Esophagus squamous epithelium (tissue), 5 donors: ENCODE measurements around the gene NXN. TPM values are rescaled to one million over a fixed set of nuclear protein-coding genes. Genes with fewer than 3 reads are reported as not detected.

Experiments
- DNase-seq: peaks from one replicate; lab custom pipeline; 2025; lab: John Stamatoyannopoulos, UW
- H3K27ac ChIP-seq, 4 donors: fragments of 200-600 bp; sonication (generic); one replicate each; pipeline ENCODE4 v1.5.1; 2016 to 2019; ENCODE audit warnings: mild to moderate bottlenecking in 1 of 4
- H3K27me3 ChIP-seq, 4 donors: fragments of 200-600 bp; sonication (generic); 1 replicate in 3 of 4; 2 replicates in 1 of 4; pipeline versions ENCODE4 v1.5.1 to v1.6.0; 2017 to 2021; ENCODE audit warnings: antibody characterized with exemption in 1 of 4
- H3K36me3 ChIP-seq, 3 donors: fragments of 200-600 bp; sonication (generic); one replicate each; pipeline ENCODE4 v1.5.1; 2016 to 2019
- H3K4me1 ChIP-seq, 3 donors: fragments of 200-600 bp; sonication (generic); one replicate each; pipeline ENCODE4 v1.5.1; 2017 to 2019
- H3K4me3 ChIP-seq, 4 donors: fragments of 200-600 bp; sonication (generic); 1 replicate in 3 of 4; 2 replicates in 1 of 4; pipeline ENCODE4 v1.5.1; 2016 to 2019; ENCODE audit warnings: mild to moderate bottlenecking in 2 of 4, moderate library complexity in 1 of 4
- H3K9me3 ChIP-seq, 3 donors: fragments of 200-600 bp; sonication (generic); one replicate each; pipeline ENCODE4 v1.5.1; 2016 to 2019
- POLR2A ChIP-seq, 4 donors: fragments of 450-650 bp; IDR thresholded peaks; one replicate each; pipeline ENCODE4 v1.6.1; 2017; ENCODE audit warnings: antibody characterized with exemption in 4 of 4, mild to moderate bottlenecking in 4 of 4, moderate library complexity in 3 of 4
- WGBS, 2 donors: methylation state at CpG; one replicate each; pipeline ENCODE4 v1.1.5; 2018; 5-methylcytosine and 5-hydroxymethylcytosine counted together
- intact Hi-C: fragments of 100-400 bp; cut with DNase I; formaldehyde crosslinking; loops from one replicate; pipeline ENCODE4 v1.15.0; 2022
- total RNA-seq, 4 donors: library from RNA; depleted of rRNA; stranded (reverse); fragments of >200 nt; gene quantifications; one replicate each; pipeline ENCODE4 v1.1.0, GENCODE V29; 2016
- TF ChIP-seq, protein P1 (sequence below), 6 experiments: fragments of 450-650 bp in 4 of 6; fragments of 200-600 bp in 2 of 6; sonication (generic) in 2 of 6; IDR thresholded peaks; one replicate each; pipeline ENCODE4 v1.5.1; 2016 to 2019; ENCODE audit warnings: antibody characterized with exemption in 6 of 6, mild to moderate bottlenecking in 4 of 6, moderate library complexity in 4 of 6
- donor health status: DM: yes; HTN: yes; CAD: no.

Gene NXN
- total RNA-seq, 4 donors from 2014 or later = 19.5 to 34.9 (median 28.7) TPM

DNA sequence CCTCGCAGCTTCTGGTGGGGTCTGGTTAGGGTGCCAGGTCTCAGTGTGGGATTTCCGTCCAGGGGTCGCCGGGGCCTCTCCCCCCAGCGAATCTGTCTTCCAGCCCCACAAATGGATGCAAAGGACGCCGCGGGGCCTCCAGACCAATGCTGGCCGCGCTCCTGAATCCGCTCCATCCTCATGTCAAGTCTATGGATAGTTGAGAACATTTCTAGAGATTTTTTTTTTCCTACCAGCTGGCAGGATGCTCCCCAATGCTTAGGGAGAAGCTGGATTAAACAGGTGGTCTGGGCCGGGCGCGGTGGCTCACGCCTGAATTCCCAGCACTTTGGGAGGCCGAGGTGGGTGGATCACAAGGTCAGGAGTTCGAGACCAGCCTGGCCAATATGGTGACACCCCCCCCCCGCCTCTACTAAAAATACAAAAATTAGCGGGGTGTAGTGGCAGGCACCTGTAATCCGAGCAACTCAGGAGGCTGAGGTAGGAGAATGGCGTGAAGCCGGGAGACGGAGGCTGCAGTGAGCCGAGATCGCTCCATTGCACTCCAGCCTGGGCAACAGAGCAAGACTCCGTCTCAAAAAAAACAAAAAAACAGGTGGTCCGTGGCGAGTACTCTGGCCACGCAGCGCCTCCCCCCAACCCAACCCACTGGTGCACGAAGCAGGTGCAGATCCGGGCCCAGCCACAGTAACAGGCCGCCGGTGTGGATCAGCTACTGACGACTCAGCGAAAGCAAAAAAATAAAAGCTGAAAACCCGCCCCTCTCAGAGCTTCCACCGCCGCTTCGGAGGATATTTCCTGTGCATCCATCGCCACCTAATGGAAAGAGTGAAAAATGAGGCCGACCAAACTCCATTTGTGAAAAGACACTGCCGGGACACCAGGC, 1.1 kb upstream of the NXN start:
- WGBS, 2 donors = 21% methylated on average over 30 to 32 of the region's 43 CpGs
- Histone ChIP-seq H3K36me3 (no peaks in the 10 kb centered on the region), H3K27me3 (peaks cover 0 to 6% (median 0%) of the 10 kb centered on the region in 4 donors), H3K4me3 (peak overlapping the region; percentile 63 to 94 (median 81)), H3K4me1 (peaks cover 14 to 48% (median 16%) of the 10 kb centered on the region in 3 donors), H3K9me3 (no peaks in the 10 kb centered on the region), H3K27ac (peak overlapping the region; percentile 88 to 92 (median 91))
- peak; percentile 31 for DNase-seq
- intact Hi-C loops = loop anchor here (5.0 kb wide), 1 partner anchor 183 kb away; no protein-coding TSS in a partner anchor
- no peak for TF ChIP-seq POLR2A (IDR thresholded peaks at IDR 0.05)
- TF ChIP-seq, protein P1, sequence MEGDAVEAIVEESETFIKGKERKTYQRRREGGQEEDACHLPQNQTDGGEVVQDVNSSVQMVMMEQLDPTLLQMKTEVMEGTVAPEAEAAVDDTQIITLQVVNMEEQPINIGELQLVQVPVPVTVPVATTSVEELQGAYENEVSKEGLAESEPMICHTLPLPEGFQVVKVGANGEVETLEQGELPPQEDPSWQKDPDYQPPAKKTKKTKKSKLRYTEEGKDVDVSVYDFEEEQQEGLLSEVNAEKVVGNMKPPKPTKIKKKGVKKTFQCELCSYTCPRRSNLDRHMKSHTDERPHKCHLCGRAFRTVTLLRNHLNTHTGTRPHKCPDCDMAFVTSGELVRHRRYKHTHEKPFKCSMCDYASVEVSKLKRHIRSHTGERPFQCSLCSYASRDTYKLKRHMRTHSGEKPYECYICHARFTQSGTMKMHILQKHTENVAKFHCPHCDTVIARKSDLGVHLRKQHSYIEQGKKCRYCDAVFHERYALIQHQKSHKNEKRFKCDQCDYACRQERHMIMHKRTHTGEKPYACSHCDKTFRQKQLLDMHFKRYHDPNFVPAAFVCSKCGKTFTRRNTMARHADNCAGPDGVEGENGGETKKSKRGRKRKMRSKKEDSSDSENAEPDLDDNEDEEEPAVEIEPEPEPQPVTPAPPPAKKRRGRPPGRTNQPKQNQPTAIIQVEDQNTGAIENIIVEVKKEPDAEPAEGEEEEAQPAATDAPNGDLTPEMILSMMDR (IDR thresholded peaks at IDR 0.05) = peak; percentile 65 to 88 (median 81)

DNA sequence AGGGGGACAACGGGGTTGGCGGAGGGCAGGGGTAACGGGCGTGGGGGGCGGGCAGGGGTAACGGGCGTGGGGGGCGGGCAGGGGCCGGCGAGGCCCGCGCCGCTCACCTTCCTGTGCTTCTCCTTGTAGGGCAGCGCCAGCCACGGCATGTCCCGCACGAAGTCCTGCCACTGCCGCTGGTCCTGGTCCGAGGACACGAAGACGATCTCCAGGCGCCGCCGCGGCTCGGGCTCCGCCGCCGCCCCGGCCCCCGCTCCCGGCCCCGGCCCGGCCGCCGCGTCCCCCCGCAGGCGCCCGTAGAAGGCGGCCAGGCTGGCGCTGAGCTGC, 401 bp downstream of the NXN start:
- Histone ChIP-seq H3K27ac (peak overlapping the region; percentile 85 to 92 (median 89)), H3K4me1 (peaks cover 19 to 60% (median 24%) of the 10 kb centered on the region in 3 donors), H3K4me3 (peak overlapping the region; percentile 63 to 94 (median 81)), H3K36me3 (no peaks in the 10 kb centered on the region), H3K9me3 (no peaks in the 10 kb centered on the region), H3K27me3 (peaks cover 0 to 6% (median 0%) of the 10 kb centered on the region in 4 donors)
- DNase-seq = no peak
- WGBS, 2 donors = no CpG with 5 or more reads among the region's 42 CpGs
- intact Hi-C loops = loop anchor here (5.0 kb wide), 1 partner anchor 102 kb away; no protein-coding TSS in a partner anchor
- TF ChIP-seq, protein P1 (IDR thresholded peaks at IDR 0.05) = no peak
- TF ChIP-seq POLR2A (IDR thresholded peaks at IDR 0.05) = no peak

DNA sequence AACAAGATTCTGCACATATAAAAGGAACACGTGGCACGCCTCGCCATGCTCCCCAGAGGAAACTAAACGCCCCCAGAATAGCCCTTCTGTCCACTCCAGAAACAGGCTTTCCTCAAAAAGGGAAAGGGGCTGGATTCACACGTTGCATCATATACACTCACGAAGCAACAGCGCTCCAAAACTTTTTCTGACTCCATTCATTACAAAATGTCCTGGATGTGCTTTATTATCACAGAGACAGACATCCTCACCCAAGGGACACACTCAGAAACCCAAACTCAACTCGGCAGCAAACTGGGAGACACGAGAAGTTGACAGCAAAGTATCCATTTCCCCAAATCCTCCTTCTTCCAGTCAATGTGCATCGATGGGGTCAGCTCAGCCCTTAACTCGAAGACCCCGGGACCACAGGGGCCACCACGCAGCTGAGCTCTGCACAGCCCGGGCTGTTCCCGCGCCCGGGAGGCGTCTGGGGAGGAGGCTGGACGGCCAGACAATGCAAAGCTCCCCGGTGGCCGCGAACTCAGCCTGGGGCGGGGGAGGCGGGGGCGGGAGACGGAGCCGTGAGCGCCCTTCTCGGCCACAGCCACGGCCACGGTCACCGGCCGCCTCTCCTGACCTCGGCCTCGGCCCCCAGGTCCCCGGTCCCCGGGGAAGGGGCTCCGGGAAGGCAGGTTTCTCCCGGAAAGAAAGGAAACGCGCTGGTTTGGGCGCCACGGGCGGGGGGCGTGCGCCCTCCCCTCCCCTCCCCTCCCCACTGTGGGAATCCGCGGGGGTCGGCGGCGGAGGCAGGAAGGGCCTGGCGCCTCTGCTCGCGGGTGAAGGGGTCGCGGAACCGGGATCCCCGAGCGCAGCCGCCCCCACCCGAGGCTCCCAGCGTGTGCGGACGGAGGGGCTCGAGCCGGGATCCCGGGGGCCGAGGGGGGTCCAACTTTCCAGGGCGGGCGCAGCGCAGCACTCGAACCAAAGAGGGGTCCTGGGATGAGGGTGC, 1.2 kb downstream of the NXN start:
- peaks cover 19 to 64% (median 24%) of the 10 kb centered on the region in 3 donors for H3K4me1 ChIP-seq
- 0 to 8% methylated on average over 9 to 10 of the region's 72 CpGs for WGBS, 2 donors
- H3K27ac ChIP-seq = peak overlapping the region; percentile 85 to 92 (median 89)
- TF ChIP-seq, protein P1 (IDR thresholded peaks at IDR 0.05) = no peak
- TF ChIP-seq POLR2A (IDR thresholded peaks at IDR 0.05) = peak in 1 of 4 donors; percentile 32
- H3K36me3 ChIP-seq = no peaks in the 10 kb centered on the region
- intact Hi-C loops = loop anchor here (5.0 kb wide), 1 partner anchor 101 kb away; no protein-coding TSS in a partner anchor
- H3K27me3 ChIP-seq = peaks cover 0 to 6% (median 0%) of the 10 kb centered on the region in 4 donors
- no peak for DNase-seq
- H3K4me3 ChIP-seq = peak overlapping the region; percentile 63 to 94 (median 81)
- H3K9me3 ChIP-seq = no peaks in the 10 kb centered on the region

DNA sequence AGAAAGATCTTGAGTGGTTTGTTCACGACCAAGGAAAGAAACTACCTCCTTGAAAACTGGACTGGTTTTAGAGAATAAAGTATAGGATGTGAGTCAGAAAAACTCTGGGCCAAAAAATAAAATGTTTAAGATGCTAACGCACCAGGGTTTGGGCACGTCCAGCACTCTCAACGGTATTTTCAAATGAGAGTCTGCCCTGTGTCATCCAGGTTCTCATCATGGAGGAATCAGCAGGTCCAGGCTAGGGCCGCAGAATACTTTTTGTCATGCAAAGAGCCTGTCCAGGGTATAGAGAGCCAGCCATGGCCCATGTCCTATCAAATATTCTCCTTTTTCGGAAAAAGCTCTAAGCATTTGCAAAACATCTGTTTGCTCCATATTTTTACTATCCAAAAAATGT, 2.4 kb downstream of the NXN start:
- no peak for DNase-seq
- TF ChIP-seq, protein P1 (IDR thresholded peaks at IDR 0.05) = no peak
- no peak for TF ChIP-seq POLR2A (IDR thresholded peaks at IDR 0.05)
- H3K27ac ChIP-seq = peak overlapping the region in 3 of 4 donors; percentile 85 to 92 (median 90)
- no peaks in the 10 kb centered on the region for H3K36me3 ChIP-seq
- no peaks in the 10 kb centered on the region for H3K9me3 ChIP-seq
- intact Hi-C loops = loop anchor here (5.0 kb wide), 1 partner anchor 100 kb away; no protein-coding TSS in a partner anchor
- peak overlapping the region in 2 of 4 donors; percentile 78 to 94 for H3K4me3 ChIP-seq
- peaks cover 19 to 77% (median 31%) of the 10 kb centered on the region in 3 donors for H3K4me1 ChIP-seq
- 31 to 43% methylated on average over 6 of the region's 6 CpGs for WGBS, 2 donors
- H3K27me3 ChIP-seq = peaks cover 0 to 6% (median 0%) of the 10 kb centered on the region in 4 donors
